ENCODE results near the gene INSIG1.

Gene INSIG1

GRCh38 chr7:155266440-155266839 lies 31.2 kb upstream of the INSIG1 start:
- no peak for DNase-seq (ENCODE audit: low read depth, low spot score)

GRCh38 chr7:155267023-155267422 lies 30.7 kb upstream of the INSIG1 start:
- no peak for DNase-seq (ENCODE audit: low read depth, low spot score)

- no peak for DNase-seq (ENCODE audit: low read depth, low spot score)
Observed at GRCh38 chr7:155267436-155267835, 30.2 kb upstream of the INSIG1 start.

GRCh38 chr7:155268211-155268610 lies 29.5 kb upstream of the INSIG1 start:
- DNase-seq (ENCODE audit: low read depth, low spot score) = no peak

GRCh38 chr7:155268921-155269650 lies 28.6 kb upstream of the INSIG1 start:
- DNase-seq (ENCODE audit: low read depth, low spot score) = no peak

DNA sequence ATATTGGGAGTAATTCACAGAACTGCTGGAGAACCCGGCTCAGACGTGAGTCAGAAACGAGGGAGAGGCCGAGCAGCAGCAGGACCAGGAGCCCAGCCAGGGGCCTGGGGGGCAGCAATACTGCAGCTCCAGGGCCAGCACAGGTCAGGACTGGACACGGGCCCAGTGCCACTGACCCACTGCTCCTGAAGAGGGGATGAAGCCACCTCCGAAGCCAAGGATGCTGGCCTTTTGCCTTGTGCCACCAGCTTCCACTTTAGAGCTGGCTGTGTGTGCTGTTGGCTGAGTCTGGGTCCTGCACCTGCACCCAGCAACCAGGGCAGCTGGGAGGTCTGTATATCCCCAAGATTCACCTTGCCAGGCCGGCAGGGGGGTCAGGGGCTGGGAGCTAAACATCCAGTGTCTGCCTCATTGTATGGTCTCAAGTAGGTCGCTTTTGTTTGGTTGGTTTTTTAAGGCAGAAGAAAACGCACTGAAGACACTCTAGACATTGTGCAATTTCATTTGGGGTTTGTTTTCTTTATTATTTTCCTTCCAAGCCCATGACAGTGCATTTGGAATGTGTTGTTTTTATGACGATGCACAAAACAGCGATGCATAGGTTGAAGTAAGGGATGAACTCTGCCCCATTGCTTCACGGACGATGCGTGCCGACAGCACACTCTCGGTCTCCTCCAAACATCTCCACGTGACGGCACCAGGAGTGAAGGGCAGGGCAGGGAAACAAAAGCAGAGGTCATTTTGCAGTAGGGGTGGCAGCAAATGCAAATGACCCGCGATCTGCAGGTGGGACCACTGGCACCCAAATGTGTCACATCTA lies 27.7 kb upstream of the INSIG1 start:
- peak; percentile 20 for DNase-seq (ENCODE audit: low read depth, low spot score)

DNA sequence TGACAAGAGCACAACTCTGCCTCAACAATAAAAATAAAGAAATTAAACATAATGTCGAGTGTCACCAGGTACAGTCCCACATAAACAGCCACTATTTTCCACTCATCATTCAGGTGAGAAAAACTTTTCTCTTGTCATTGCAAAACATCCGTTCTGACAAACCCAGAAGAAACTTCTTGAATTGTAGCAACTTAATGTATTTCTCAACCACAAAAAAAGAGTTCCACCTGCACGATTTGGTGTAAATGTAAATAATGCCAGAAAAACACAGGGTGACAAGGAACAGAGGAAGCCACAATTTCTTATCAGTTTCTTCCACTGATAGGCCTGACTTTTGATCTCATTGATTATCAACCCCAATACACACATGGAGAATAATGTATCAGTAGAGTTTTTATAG lies 26.8 kb upstream of the INSIG1 start:
- no peak for DNase-seq (ENCODE audit: low read depth, low spot score)

DNA sequence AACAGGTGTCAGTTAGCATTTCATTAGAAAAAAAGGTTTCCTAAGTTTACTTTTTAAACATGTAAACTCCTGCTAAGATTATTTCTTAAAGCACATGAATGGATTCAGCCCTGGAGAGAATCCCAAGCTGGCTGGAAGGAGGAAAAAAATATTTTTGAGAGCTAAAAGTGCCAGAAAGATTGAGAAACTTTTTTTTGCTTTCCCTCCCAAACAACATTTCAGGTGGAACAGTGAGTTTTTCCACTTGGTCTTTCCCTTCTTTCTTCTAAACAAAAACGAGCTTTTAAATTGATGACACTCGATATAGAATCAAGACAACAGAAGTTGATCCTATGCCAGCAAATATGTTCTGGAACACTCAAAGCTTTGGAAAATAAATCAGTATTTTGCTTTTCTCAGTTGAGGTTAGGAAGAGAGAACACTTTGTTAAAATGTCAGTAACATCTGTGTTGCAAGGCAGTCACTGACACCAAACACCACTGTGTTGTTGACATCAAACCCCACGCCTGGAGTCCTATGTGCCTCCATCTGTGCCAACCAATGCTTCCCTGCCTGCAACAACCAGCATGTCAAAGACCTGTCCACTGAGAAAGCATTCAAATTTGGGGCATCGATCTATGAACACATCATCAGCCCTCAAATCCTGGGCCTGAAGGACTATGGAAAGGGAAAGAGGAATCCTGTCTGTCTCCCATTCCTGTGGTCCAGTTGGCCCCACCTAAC lies 22.9 kb upstream of the INSIG1 start:
- no peak for DNase-seq (ENCODE audit: low read depth, low spot score)

DNA sequence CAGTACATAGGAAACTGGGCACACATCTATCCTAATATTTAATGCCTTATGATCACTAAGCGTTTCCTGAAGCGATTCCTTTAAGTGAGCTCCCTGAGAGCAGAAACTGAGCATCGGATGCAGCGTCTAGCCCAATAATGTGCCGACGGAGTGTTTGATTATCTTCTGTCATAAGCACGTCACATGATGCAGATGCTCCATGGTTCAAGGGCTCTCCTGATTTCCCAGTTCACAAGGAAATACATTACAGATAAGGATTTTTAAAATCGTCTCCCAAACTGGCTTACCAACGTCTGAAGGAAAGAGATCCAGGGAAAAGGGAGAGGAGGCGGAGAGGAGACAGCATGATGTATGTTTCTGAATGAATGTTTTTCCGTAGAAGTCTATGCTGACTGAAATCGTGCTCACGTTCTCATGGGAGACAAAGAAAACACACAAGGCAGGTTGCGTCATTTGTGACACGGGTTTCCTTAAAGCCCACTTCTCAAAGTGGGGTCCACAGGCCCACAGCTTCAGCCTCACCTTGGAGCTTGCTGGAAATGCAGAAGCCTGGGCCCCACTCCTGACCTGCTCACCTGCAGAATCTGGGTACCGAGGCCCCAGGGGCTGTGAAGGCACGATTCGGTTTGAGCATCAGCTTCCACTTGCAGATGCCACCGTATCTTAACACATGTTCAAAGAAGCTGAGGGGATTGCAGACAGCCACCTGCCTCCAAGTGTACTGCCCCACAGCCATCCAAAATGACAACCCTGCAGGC lies 21.5 kb upstream of the INSIG1 start:
- DNase-seq (ENCODE audit: low read depth, low spot score) = no peak

GRCh38 chr7:155276800-155277375 lies 20.8 kb upstream of the INSIG1 start:
- DNase-seq (ENCODE audit: low read depth, low spot score) = no peak

GRCh38 chr7:155277385-155277994 lies 20.2 kb upstream of the INSIG1 start:
- no peak for DNase-seq (ENCODE audit: low read depth, low spot score)

GRCh38 chr7:155278921-155279320 lies 18.8 kb upstream of the INSIG1 start:
- DNase-seq (ENCODE audit: low read depth, low spot score) = no peak

GRCh38 chr7:155279787-155280445 lies 17.8 kb upstream of the INSIG1 start:
- no peak for DNase-seq (ENCODE audit: low read depth, low spot score)

DNA sequence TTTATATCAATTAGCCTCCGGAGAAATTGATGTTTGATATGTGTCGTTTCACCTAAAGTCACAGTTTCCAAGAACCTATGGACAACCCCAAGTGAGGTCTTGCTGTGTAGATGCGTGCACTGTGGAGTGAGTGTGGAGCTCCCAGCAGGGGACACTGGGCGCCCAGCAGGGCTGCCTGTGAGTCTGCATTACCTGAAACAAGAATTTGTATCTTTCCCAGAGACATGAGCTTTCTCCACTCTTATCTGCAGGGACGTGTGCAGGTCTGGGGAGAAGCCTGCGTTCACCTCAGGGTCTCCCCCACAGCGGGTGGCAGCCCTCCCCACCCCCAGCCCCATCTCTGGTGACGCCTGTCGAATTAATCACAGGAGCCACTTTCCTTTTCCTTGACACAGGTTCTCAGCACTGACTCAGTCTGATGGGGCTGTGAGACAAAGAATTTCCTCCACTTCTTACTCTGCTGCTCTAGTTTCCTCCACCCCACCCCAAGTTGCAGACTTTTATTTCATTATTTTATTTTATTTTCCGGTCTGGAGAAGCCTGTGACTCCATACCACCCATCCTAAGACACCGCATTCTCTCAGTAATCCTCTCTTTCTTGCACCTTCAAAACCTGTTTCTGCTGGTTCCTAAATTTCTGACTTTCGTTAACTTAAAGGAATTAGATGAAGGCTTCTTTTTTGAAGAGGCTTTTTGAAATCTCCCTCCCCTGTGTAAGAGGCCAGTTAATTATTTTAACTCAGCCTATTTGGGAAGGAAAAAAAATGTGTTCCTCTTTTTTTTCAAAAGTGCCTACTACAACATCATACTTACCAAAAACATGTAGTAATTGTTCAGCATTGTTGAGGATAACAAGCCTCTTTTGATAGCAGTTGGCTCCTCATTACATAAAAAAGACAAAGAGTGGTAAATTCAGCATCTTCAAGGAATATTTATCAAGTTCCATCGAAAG lies 17.0 kb upstream of the INSIG1 start:
- DNase-seq (ENCODE audit: low read depth, low spot score) = no peak

DNA sequence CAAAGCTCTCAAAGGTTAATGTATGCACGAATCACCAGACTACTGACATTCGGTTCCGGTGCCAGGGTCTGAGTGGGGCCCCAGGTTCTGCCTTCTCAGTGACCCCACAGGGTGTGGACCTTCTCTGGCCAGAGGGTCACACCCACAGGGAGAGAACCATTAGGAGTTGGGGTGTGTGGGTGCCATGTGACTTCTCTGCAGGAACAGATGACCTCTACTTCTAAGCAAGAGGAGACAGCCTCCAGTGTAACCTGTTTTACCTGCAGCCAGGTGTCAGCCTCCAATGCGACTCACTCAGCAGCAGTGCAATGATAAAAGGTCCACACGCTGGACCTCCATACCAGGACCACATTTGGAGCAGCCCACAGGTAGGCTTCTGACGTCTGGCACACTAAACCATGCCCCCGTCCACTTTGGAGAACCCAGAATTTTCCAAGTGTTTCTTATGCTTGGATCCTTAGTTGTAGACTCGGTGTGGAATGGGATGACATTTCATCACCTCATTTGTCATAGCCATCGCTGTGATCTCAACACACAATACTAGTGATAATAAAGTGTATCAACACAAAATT lies 16.2 kb upstream of the INSIG1 start:
- DNase-seq (ENCODE audit: low read depth, low spot score) = no peak

- DNase-seq (ENCODE audit: low read depth, low spot score) = no peak
Observed at GRCh38 chr7:155282671-155283070, 15.0 kb upstream of the INSIG1 start.

DNA sequence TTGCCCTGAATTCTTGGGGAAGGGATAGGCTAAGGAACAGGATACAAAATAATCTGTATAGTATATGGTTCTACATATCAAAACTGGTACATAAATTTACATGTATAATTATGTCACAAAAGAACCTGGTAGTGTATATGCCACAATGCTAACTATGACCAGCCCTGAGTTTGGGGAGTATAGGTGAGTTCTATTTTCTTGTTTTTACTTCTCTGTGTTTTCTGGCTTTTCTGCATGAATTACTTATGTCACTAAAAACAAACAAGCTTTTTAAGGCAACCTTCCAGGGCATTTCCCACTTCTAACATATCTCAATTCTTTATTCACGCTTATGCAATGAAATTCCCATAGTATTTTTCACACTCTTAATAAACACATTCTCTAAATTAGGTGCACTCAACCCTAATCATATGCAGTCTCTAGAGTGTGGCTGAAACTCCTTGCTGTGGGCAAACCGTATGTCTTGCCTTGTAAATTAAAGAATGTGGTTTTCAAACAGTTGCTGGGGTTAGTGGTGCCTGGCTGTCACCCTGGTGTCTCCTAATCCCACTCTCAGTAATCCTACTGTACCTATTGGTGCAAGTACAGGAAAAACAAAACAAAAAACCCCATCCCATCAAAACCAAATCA lies 14.0 kb upstream of the INSIG1 start:
- DNase-seq (ENCODE audit: low read depth, low spot score) = no peak

- no peak for DNase-seq (ENCODE audit: low read depth, low spot score)
Observed at GRCh38 chr7:155284496-155285274, 13.0 kb upstream of the INSIG1 start.
